Progenitor cell of endocrine pancreas (in vitro differentiated cells): ENCODE data around the gene FAM83G. TPM values are rescaled to one million over a fixed set of nuclear protein-coding genes. Genes with fewer than 3 reads are reported as not detected.

Experiments
- DNase-seq: peaks from one replicate; pipeline ENCODE4 v3.0.0; 2021; ENCODE audit warnings: low spot score; ENCODE audit not compliant: unreplicated experiment
- H3K27ac Mint-ChIP-seq: 2 replicates; pipeline ENCODE4 v1.8.0; 2021; ENCODE audit warnings: mild to moderate bottlenecking, moderate library complexity, mixed read lengths
- H3K27me3 Mint-ChIP-seq: 2 replicates; pipeline ENCODE4 v1.8.0; 2021; ENCODE audit warnings: mixed read lengths
- H3K36me3 Mint-ChIP-seq: 2 replicates; pipeline ENCODE4 v1.8.0; 2022; ENCODE audit warnings: mixed read lengths; ENCODE audit not compliant: insufficient read depth
- H3K4me1 Mint-ChIP-seq: 2 replicates; pipeline ENCODE4 v1.8.0; 2021; ENCODE audit warnings: low read depth, mixed read lengths
- H3K4me3 Mint-ChIP-seq: 2 replicates; pipeline ENCODE4 v1.8.0; 2021; ENCODE audit warnings: low read depth, mild to moderate bottlenecking, moderate library complexity, mixed read lengths
- H3K9me3 Mint-ChIP-seq: 2 replicates; pipeline ENCODE4 v1.8.0; 2021; ENCODE audit warnings: low read depth, mixed read lengths
- total RNA-seq: library from RNA; stranded (reverse); gene quantifications from 2 replicates; pipeline ENCODE4 v1.2.1, GENCODE V29; 2021
- TF ChIP-seq, protein P1 (sequence below): fragments of 200-600 bp; sonication (generic); IDR thresholded peaks from one replicate; pipeline ENCODE4 v1.5.0; 2021; ENCODE audit warnings: antibody characterized with exemption, mild to moderate bottlenecking; ENCODE audit not compliant: unreplicated experiment

FAM83G gene
- total RNA-seq, 1 donor from 2014 or later, result 16.6 TPM

DNA sequence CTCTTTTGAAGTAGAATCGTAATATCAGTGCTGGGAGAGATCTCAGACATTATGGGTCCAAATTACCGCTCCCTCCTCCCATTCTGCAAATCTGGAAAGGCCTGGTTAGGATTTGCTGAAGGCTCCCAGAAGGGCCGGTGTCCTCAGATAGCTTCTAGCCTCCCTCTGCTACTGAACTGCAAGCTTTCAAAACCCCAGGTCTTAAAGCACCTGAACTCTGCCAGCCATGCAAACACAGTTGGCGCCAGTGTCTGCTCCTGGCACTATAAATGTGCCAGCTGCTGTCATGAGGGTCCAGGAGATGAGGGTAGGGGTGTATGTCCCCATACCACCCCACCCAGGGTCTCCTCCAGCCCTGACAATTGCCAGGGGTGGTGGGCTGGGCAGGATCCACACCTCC is 28.4 kb downstream of the FAM83G start:
- Mint-ChIP-seq H3K27ac (no peak overlapping the region), H3K36me3 (peaks cover 8% of the 10 kb centered on the region), H3K4me3 (no peak overlapping the region), H3K27me3 (no peaks in the 10 kb centered on the region), H3K4me1 (peaks cover 6% of the 10 kb centered on the region), H3K9me3 (no peaks in the 10 kb centered on the region)
- TF ChIP-seq, protein P1, sequence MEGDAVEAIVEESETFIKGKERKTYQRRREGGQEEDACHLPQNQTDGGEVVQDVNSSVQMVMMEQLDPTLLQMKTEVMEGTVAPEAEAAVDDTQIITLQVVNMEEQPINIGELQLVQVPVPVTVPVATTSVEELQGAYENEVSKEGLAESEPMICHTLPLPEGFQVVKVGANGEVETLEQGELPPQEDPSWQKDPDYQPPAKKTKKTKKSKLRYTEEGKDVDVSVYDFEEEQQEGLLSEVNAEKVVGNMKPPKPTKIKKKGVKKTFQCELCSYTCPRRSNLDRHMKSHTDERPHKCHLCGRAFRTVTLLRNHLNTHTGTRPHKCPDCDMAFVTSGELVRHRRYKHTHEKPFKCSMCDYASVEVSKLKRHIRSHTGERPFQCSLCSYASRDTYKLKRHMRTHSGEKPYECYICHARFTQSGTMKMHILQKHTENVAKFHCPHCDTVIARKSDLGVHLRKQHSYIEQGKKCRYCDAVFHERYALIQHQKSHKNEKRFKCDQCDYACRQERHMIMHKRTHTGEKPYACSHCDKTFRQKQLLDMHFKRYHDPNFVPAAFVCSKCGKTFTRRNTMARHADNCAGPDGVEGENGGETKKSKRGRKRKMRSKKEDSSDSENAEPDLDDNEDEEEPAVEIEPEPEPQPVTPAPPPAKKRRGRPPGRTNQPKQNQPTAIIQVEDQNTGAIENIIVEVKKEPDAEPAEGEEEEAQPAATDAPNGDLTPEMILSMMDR, result no peak
- no peak for DNase-seq

DNA sequence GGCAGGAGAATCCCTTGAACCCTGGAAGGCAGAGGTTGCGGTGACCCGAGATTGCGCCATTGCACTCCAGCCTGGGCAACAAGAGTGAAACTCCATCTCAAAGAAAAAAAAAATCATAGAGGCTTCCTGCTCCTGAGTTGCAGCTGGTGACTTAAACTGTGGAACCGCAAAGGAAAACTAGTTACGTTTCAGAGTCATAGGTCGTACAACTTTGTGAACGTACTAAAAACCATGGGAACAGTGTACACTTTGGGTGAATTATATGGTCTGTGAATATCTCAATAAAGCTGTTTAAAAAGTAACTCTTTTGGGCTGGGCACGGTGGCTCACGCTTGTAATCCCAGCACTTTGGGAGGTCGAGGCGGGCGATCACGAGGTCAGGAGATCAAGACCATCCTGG is 29.0 kb downstream of the FAM83G start:
- H3K27me3 Mint-ChIP-seq, result no peaks in the 10 kb centered on the region
- peaks cover 1% of the 10 kb centered on the region for H3K4me1 Mint-ChIP-seq
- peaks cover 8% of the 10 kb centered on the region for H3K36me3 Mint-ChIP-seq
- no peak overlapping the region for H3K27ac Mint-ChIP-seq
- no peak overlapping the region for H3K4me3 Mint-ChIP-seq
- TF ChIP-seq, protein P1, result no peak
- H3K9me3 Mint-ChIP-seq, result no peaks in the 10 kb centered on the region
- no peak for DNase-seq

DNA sequence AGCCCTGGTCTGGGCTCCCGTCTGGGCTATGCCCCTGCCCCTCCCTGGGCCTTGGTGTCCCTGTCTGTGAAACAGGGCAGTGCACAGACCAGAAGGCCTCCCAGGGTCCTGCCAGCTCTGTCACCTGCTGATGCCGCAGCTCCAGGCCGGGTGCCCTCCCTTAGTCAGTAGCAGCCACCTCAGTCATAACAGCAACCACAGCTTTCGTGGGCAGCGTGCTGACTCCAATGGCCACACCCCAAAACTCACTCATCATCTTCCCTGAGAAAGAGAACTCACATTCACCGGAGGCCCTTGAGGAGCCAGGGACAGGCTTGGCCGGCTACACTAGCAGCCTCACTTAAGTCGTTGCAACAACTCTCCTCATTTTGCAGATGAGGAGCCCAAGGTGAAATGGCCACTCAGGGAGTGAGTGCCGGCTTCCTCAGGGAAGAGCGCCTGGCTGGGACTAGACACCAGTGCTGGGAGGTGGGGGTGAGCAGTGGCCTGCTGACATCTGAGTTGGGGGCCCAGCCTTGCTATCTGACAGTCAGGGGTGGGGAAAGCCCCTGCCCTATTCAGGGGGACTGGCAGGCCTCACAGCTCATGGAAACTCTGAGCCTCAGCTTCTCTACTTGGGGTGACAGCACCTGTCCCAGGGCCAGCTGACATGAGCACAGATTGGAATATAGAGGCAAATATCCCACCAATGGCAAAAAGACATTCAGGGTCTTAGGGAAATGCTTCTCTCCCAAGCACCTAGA is 30.0 kb downstream of the FAM83G start:
- no peaks in the 10 kb centered on the region for H3K9me3 Mint-ChIP-seq
- no peak overlapping the region for H3K4me3 Mint-ChIP-seq
- no peak for DNase-seq
- TF ChIP-seq, protein P1, result no peak
- H3K36me3 Mint-ChIP-seq, result peaks cover 8% of the 10 kb centered on the region
- no peaks in the 10 kb centered on the region for H3K4me1 Mint-ChIP-seq
- H3K27ac Mint-ChIP-seq, result peak overlapping the region; percentile 52
- H3K27me3 Mint-ChIP-seq, result no peaks in the 10 kb centered on the region

DNA sequence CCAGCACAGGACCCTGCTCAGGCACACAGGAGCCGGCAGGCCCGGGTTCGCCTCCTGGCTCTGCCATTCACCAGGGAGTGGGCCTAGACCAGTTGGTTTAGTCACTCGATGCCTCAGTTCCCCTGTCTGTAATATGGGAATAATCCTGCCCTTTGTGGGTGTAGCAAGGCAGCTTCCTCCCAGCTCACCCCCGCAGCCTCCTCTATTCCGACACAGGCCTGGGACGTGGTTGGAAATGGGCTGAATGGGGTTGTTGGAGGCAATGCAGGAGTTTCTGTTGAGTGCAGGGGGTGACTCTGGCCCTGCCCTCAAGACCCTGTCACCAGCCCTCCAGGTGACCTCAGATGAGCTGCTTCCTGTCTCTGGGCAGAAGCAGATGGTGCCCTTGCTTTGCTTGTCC is 32.8 kb downstream of the FAM83G start:
- H3K4me1 Mint-ChIP-seq, result peaks cover 11% of the 10 kb centered on the region
- H3K36me3 Mint-ChIP-seq, result peaks cover 3% of the 10 kb centered on the region
- H3K4me3 Mint-ChIP-seq, result no peak overlapping the region
- H3K9me3 Mint-ChIP-seq, result no peaks in the 10 kb centered on the region
- no peak overlapping the region for H3K27ac Mint-ChIP-seq
- TF ChIP-seq, protein P1, result no peak
- no peaks in the 10 kb centered on the region for H3K27me3 Mint-ChIP-seq
- DNase-seq, result no peak

DNA sequence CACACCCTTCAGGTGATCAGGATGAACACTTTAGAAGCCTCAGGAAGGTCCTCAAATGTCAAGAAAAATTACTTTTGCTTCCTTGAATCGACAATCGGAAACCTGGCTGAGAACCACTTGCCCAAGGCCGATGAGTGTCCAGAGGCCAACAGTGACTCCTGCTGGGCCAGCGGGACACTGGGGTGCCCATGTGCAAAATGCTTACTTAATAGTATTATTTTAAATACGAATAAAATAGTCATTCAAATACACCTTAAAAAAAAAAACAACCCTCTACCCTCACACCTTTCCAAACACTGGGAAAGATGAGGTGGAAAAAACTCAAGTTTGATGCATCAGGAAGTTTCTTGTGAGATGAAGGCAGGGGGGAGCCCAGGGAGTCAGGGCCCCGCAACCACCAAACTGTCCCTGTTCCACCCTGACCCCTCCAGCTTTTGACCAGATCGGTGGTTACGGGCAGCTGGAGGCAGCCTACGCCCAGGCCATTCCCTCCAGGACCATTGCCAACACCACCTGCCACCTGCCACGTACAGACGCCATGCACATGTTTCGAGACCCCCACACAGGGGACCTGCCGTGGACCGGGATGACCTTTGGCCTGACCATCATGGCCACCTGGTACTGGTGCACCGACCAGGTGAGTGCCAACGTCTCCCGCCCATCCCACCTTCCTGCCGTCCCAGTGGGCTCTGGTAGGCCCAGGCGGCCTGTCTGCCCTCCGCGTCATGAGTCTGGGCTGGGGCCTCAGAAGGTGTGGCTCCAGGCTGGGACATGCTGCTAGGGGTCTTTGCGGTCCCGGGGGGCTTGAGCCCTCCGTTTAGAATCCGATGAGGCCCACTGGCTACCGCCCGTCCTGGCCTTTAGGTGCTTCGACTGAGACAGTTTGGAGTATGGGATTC is 33.7 kb downstream of the FAM83G start:
- no peak for DNase-seq
- TF ChIP-seq, protein P1, result no peak
- Mint-ChIP-seq H3K36me3 (no peaks in the 10 kb centered on the region), H3K4me3 (no peak overlapping the region), H3K4me1 (peaks cover 11% of the 10 kb centered on the region), H3K9me3 (no peaks in the 10 kb centered on the region), H3K27ac (no peak overlapping the region), H3K27me3 (no peaks in the 10 kb centered on the region)
